CD4-positive, alpha-beta T cell treated with Interleukin-17A for 4 hours (primary cell): ENCODE results near the gene C19orf12.
"Not testable (repeated sequence)": the region's sequence is repeated elsewhere in the genome, so short reads cannot be mapped to it uniquely, and the experiment has no call there.

Experiments used
- DNase-seq: peaks from one replicate; pipeline ENCODE4 v3.0.0-alpha.2; 2020; ENCODE audit warnings: mixed read lengths

C19orf12 gene

DNA sequence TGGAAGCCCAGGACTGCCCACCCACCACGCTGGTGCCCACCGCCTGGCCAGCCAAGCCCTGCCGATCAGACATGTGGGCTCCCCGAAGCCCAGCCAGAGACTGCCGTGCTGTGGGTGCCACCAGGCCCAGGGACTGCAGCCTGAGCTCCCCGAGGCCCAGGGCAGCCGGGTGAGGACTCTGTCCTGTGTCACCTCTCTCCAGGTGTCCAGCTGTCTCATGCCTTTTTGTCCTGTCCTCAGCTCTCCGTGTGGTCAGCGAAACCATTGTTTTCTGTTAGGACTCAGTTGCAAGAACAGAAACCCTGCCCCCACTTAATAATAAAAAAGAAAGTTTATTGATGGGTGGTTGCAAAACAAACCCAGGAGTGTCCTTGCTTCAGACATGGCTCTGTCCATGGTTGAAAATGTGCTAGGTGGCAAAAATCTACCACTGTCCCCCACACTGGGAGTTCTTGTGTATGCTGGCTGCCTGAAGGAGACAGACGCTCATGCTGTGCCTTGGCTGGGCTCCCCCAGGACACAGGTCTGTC lies 39.9 kb downstream of the C19orf12 start:
- no peak for DNase-seq

DNA sequence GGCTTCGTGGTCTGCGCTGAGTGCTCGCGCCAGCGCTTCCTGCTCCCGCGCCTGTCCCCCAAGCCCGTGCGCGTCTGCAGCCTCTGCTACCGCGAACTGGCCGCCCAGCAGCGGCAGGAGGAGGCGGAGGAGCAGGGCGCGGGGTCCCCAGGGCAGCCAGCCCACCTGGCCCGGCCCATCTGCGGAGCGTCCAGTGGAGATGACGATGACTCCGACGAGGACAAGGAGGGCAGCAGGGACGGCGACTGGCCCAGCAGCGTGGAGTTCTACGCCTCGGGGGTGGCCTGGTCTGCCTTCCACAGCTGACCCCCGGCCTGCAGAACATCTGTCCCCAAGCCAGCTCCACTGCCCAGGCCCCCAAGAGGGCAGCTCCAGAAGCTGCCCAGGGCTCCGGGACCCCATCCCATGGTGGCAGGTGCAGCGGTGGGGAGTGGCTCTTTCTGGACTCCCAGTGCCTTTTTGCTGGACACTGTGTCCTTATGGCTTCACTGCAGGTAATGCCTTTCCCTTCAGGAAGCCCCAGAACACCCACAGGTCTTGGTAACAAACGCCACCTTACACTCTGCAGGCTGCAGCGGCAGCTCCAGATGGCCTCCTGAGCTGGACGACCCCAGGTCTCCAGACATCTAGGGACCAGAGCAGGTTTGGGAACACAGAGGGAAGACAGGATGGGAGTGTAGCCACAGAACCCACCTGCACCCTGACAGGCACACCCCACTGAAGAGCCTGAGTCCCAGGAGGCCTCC lies 40.5 kb downstream of the C19orf12 start:
- DNase-seq: no peak

DNA sequence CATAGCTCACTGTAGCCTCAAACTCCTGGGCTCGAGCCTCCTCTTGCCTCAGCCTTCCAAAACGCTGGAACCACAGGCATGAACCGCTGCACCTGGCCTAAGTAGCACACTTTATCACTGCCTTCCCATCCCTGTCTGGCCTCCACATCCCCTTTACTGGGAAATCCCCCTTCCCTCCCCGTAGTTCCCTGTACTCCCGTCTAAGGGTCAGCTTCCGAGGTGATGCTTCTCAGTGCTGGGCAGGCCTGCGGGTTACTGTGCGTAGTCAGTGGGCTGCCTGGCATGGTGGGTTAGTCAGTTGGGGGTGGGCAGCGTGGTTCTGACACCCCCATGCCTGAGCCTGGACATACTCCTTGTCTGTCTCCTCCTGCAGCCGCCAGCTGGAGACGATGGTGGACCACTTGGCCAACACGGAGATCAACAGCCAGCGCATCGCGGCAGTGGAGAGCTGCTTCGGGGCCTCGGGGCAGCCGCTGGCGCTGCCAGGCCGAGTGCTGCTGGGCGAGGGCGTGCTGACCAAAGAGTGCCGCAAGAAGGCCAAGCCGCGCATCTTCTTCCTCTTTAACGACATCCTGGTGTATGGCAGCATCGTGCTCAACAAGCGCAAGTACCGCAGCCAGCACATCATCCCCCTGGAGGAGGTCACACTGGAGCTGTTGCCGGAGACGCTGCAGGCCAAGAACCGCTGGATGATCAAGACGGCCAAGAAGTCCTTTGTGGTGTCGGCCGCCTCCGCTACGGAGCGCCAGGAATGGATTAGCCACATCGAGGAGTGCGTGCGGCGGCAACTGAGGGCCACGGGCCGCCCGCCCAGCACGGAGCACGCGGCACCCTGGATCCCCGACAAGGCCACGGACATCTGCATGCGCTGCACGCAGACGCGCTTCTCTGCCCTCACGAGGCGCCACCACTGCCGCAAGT lies 41.4 kb downstream of the C19orf12 start:
- no peak for DNase-seq

DNA sequence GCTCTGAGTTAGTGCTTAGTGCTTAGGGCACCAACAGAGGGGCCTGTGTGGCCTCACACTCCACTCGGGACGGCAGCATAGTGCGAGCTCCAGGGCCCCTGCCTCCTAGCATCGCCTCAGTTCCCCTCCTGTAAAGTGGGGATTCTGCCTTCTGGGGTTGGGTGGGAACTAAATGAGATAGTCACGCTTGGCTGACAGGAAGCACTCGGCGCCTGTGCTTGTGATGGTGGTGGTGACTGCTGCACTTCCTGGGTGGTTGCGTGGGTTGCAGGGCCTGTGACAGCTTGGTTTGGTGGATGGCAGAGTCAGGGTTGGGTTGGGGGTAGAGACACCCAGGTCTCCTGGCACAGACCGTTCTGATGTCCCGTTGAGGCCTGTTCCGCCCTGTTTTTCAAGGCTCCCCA lies 42.1 kb downstream of the C19orf12 start:
- DNase-seq: peak; percentile 91

DNA sequence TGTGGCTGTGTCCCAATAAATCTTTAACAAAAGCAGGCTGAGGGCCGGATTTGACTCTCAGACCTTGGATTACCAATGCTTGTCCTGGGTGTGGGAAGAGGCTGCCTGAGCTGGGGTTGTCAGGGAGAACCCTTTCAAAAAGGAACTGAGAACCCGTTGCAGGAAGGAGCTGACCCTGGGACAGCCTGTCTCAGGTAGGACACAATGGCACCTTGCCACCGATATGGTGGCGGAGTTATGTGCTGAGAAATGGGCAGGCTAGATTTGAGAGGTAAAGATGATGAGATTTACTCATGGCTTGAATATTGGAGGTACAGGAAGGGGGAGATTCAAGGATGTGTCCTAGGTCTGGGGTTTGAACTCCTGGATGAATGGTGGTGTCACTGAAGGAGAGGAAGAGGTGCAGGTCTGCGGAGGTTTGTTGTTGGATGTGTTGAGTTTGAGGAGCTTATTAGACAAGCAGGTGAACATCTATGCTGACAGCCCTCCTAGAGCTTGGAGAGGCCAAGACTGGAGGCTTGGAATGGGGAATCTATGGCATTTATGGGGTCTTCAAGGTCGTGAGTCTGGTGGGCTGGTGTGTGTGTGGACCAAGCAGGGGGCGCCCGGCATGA lies 42.6 kb downstream of the C19orf12 start:
- DNase-seq: peak; percentile 42

DNA sequence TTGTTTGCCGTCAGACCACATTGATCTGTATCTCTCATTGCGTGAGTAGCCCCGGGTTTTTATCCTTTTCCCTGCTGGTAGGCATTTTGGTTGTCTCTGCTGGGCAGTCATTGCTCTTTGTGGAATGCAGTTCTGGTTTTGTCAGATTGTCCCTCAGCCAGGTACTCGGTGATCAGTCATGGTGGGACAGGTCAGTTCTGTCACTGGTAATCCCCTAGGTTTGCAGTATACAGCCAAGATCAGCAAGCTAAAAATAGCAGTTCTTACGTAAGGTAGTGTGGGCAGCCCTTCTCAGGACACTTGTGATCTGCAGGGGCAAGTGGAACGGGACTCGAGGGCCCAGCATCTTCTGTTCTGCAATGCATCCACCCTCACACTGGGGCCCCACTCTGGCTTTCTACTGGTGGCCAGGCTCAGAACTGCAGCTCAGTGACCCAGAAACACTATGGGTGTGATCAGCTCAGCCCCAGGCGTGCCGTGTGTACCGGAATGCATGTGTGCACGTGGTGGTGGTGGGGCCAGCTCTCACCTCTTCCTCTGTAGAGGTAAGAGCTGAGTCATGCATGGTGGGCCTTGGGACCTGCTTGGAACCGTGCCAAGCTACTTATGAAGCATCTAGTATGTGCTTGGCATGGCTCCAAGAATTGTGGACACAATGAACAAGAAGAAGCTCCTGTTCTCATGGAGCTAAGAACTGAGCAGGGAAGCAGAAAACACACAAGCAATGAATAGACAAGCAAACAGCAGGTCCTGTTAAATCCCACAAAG lies 43.5 kb downstream of the C19orf12 start:
- DNase-seq: peak; percentile 94

DNA sequence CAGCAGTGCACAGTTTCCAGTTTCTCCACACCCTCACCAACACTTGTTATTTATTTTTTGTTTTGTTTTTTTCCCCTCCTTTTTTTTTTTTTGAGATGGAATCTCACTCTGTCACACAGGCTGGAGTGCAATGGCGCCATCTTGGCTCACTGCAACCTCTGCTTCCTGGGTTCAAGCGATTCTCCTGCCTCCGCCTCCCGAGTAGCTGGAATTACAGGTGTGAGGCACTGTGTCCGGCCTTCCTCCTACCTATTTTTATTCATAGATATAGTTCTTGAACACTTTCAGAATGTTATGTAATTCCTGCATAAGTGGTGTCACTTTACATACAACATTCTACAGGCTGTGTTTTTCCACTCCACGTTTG lies 44.1 kb downstream of the C19orf12 start:
- DNase-seq: not testable (repeated sequence)

DNA sequence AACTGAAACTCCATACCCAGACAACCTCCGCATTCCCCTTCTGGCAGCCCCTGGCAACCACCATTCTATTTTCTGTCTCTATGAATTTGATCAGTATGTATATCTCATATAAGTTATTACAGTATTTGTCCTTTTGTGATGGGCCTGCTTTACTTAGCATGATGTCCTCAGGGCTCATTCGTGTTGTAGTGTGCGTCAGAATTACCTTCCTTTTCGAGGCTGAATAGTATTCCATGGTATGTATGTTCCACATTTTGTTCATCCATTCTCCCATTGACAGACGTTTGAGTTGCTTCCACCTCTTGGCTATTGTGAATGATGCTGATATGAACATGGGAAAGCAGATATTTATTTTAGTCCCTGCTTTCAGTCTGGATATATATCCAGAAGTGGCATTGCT lies 44.8 kb downstream of the C19orf12 start:
- no peak for DNase-seq

DNA sequence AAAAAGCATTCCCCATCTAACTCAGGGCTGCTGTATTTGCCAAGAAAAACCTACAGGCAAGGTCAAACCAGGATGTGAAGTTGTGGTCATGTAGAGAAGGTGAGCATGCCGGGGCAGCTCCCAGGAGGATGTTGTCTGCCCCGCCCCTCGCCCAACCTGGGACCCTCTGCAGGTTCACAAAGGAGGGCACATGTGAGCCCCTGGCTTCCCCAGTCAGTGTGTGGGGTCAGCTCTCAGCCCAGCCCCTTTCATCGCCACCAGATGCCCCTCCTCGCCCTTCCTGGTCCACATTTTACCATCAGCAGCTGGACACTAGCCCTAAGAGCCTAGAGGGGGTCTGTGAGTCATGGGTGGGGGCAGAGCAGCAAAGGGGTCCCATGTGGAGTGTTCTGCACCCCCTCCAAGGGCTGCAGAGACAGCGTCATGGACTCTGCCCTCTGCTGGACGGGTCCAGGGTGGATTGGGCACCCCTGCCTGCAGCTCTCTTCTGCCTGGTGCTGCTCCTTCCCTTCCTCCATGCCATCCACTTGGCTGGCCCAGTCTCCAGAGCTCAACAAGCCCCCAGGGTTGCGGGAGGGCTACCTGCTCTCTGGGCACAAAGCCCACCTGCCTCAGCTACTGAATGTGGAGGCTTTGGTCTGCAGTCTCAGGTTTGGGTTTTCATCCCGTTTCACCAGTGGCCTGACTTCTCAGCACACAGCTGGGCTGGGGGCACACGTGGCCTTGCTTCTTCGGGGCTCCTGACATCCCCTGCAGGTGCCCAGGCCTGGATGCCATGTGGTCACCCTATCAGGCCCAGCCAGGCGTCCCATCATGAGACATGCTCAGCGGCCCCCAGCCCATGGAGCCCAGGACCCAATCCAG lies 46.1 kb downstream of the C19orf12 start:
- no peak for DNase-seq

DNA sequence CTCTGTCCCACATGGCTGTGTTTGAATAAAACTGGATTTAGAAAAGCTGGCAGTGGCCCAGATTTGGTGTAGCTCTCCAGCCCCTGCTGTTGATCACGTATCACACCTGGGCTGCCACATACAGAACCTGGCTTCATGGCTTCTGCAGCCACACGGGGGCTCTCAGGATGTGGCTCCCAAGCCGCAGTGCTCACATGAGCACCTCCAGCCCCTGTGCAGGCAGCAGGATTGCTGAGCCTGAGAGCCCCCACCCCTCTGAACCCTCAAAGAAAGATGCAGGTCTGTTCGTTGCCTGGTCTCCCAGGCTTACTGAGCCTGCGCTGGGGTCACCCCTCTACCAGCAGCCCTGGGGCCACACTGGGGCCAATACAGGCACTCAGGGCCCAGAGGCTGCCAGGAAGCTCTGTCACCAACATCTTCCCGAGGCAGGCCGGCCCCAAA lies 47.1 kb downstream of the C19orf12 start:
- DNase-seq: peak; percentile 81

DNA sequence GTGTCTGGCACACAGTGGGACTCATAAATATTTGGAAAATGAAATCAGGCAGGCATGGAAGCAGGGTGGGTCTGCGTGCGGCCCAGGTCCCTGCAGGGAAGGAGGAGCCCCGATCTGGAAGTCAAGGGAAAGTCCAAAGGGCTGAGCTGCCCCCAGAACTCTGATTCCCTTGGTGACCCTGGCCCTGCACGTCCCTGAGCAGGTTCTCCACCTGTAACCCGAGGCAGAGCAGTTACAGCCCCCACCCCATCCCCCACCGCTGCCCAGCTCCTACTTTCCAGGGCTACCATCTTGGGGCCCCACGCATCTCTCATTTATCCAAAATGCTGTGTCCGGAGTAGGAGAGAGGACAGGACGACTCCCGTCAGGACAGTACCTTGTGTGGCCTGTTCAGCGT lies 47.7 kb downstream of the C19orf12 start:
- DNase-seq: no peak

DNA sequence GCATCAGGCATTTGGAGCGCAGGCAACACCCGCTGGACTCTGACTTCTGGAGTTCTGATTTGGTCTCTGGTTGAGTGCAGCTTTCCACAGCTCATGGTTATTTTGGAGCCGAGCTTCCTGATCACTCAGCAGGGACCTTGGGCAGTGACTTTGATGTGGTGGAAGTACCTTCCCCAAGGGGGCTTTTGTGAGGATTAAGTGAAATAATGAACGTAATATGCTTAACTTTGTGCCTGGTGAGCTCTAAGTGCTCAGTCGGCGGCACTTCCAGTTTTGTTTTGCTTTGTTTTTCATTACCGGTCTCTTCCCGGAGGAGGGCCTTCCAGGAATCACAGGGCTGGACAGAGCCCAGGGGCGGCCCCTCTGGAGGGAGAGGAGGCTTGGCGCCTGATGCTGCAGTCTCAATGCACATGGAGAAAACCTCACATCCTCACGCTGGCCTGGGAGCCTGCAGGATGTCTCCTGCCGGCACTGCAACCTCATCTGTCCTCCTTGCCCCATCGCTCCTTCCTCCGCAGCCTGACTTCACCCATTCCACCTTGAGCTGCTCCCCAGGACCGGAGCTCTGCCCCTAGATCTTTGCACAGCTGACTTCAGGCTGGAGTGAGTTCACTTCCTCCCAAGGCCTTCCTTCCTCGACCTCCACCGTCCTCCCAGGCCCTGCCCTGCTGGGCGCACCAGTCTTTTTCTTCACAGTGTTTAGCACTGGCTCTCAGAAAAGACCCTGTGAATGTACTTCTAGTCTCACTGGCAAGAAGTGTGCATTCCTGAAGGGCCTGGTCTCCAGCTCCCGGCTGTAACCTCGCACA lies 48.3 kb downstream of the C19orf12 start:
- peak; percentile 51 for DNase-seq

DNA sequence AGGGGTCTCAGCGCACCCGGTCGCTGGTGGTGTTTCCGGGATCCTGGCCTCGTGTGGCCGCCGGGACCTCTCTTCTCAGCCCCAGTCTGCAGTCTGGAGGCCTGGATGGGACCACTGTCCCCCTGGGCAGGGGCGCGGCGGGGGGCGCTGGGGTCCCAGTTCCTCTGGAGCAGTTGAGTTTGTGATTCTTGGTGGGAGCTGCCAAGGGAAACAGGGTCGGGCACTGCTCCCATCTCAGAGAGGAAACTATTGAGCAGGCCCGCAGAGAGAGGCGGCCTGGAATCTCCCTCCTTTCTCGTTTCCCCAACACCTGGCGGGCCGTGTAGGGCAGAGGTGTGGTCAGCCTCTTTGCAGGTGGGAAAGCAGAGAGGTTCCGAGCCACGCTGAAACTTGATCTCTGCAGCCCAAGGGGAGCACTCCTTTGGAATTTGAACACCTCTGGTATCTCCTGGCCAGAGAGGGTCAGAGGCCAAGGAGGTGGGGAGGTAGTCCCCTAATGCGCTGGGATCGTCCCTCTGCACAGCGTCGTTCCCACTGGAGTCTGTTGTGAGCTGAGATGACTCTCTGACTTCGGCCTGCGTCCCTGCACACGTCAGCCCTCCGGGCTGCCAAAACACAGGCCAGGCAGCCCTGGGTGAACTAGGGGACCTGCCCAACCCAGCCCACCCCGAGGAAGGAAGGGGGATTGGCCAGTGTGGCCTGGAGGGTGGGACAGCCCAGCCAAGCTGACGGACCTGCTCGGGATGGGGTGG lies 49.1 kb downstream of the C19orf12 start:
- no peak for DNase-seq

DNA sequence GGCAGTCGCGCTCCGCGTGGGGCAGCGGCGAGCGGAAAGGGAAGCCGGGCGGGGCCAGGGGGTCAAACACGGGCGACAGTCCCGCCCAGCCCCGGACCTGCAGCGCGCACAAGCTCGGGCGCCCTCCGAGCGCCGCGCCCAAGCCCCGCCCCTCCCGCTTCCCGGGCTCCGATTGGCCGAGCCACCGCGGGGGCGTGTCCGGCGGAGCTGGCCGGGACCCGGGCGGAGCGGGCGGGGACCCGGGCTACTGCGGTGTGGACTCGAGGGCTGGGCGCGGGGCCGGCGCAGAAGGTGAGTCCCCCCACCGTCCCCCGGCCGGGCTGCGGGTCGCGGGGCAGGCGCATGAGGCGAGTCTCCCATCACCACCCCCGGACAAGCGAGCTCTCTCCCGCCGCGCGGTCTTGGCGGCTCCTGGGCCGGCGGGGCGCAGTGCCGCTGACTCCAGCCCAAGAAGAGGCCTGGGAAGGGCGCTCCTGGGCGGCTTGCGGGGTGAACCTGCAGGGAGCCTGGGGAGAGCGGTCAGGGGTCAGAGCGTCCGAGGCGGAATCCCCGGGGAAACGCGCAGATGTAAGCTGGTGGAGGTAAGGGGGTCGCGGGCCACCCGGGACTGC lies 49.7 kb downstream of the C19orf12 start, which contains the start of gene PLEKHF1:
Gene PLEKHF1, plus strand, starts transcription at position 247 of the 611 bp plus-strand sequence. CDS start 8,379 bp downstream, outside the sequence.
- peak; percentile 92 for DNase-seq

DNA sequence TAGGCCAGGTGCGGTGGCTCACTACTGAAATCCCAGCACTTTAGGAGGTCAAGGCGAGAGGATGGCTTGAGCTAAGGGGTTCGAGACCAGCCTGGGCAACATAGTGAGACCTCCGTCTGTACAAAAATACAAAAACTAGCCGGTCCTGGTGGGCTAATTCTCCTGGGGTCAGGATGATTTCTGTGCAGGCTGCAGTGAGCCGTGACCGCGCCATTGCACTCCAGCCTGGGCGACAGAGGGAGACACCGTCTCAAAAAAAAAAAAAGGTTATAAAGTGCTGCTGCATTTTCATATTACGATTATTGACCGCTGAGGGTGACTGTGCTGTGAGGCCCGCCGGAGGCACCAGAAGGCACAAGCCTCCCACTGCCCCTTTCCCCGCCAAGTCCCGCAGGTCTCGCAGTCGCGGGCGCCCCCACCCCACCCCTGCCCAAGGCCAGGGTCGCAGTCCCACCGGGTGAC lies 50.3 kb downstream of the C19orf12 start:
- no peak for DNase-seq

DNA sequence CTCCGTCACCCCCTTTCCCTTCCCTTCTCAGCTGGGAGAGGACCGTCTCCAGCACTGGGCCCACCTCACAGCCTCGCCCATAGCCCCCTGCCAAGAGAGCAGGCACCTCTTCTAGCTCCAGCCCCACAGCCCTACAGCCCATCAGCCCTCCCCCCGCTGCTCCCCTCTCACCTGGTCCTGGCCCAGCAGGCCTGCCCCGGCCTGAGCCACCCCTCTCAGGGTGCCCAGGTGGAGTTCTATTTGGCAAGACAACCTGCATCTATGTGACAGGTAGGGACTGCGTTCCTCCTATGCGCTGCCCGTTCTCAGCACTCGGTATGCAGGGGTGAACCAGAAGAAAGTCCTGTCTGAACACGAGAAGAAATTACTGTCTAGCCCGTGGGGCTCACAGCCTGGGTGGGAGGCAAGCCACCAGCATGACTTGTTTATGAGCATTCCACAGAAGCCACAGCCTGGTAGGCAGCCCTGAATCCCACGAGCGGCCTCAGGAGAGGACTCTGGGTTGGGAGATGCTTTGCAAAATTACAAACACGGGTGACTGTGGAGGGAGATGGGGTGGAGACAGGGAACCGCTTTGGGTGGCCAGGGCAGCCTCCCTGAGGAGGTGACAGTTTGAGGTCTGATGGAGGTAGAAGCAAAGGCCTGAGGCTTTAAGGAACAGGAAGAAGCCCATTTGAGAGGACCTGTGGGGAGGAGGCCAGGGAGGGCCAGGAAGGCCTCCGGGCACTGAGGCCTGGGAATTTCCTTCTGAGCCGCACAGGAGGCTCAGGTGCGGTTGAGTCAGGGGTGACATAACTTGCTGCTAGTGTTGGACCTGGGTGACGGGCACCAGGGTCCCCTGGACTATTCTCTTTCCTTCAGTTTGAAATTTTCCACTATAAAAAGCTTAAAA lies 51.0 kb downstream of the C19orf12 start:
- no peak for DNase-seq

DNA sequence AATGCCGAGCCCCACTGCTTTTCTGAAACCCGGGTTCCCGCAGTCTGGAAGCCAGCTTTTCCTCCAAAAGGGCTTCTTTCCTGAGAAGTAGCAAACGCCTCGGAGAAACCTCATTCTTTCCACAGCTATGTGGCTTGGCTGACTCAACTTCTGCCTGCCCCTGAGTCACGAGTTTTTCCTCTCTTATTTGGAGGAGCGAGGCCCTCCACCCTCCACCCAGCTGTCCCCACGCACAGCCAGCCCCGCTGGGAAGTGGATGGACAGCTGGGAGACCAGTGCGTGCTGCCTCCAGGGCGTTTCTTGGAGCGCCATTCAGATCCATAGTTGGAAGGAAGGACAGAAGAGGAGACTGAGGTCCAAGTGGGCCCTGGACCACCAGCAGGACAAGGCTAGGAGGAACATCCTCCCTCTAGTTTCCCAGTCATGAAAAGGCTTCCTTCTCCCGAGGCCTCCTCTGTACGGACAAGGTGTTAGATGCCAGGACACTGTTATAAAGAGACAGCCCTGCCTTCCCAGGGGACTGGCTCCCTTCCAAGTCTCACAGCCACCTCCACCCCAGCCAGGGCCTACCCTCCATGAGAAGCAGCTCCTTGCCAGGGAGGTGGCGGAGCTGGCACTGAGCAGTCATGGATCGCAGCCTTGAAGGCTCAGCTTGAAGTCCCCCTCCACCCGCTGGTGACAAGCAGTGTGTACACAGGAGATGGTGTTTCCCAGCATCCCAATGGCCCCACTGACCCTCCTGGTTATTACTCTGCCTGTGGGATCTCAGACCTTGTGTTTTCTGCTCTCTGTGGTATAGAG lies 52.3 kb downstream of the C19orf12 start:
- no peak for DNase-seq
